Measurements from ENCODE around the gene MTF2.
"Not testable (repeated sequence)": the region's sequence is repeated elsewhere in the genome, so short reads cannot be mapped to it uniquely, and the experiment has no call there.

The MTF2 gene

GRCh38 chr1:93078986-93079654 is at the start of gene MTF2:
MTF2 (plus strand) TSS chr1:93079283; CDS start chr1:93079527, 244 bp downstream.
- peak; percentile 85 for DNase-seq (ENCODE audit: low spot score)

GRCh38 chr1:93029317-93029716 is 49.8 kb upstream of the MTF2 start:
- DNase-seq (ENCODE audit: low spot score) = no peak

- not testable (repeated sequence) for DNase-seq (ENCODE audit: low spot score)
Measured at GRCh38 chr1:93030191-93030590, 48.9 kb upstream of the MTF2 start.

- no peak for DNase-seq (ENCODE audit: low spot score)
Measured at GRCh38 chr1:93031711-93032110, 47.4 kb upstream of the MTF2 start.

GRCh38 chr1:93033029-93033428 is 46.1 kb upstream of the MTF2 start:
- no peak for DNase-seq (ENCODE audit: low spot score)

GRCh38 chr1:93033785-93034184 is 45.3 kb upstream of the MTF2 start:
- DNase-seq (ENCODE audit: low spot score) = no peak

GRCh38 chr1:93034397-93034796 is 44.7 kb upstream of the MTF2 start:
- DNase-seq (ENCODE audit: low spot score) = no peak

GRCh38 chr1:93036672-93037071 is 42.4 kb upstream of the MTF2 start:
- DNase-seq (ENCODE audit: low spot score) = no peak

- no peak for DNase-seq (ENCODE audit: low spot score)
Measured at GRCh38 chr1:93042187-93043056, 36.7 kb upstream of the MTF2 start.

GRCh38 chr1:93043057-93043557 is 36.0 kb upstream of the MTF2 start:
- no peak for DNase-seq (ENCODE audit: low spot score)

GRCh38 chr1:93047618-93048017 is 31.5 kb upstream of the MTF2 start:
- DNase-seq (ENCODE audit: low spot score) = no peak

GRCh38 chr1:93051961-93052360 is 27.1 kb upstream of the MTF2 start:
- no peak for DNase-seq (ENCODE audit: low spot score)

- DNase-seq (ENCODE audit: low spot score) = no peak
Measured at GRCh38 chr1:93056214-93056613, 22.9 kb upstream of the MTF2 start.

- DNase-seq (ENCODE audit: low spot score) = no peak
Measured at GRCh38 chr1:93056649-93057048, 22.4 kb upstream of the MTF2 start.

- peak; percentile 8 for DNase-seq (ENCODE audit: low spot score)
Measured at GRCh38 chr1:93061895-93062792, 16.9 kb upstream of the MTF2 start.

GRCh38 chr1:93076268-93076667 is 2.8 kb upstream of the MTF2 start:
- DNase-seq (ENCODE audit: low spot score) = no peak

GRCh38 chr1:93078203-93078602 is 880 bp upstream of the MTF2 start:
- no peak for DNase-seq (ENCODE audit: low spot score)

GRCh38 chr1:93078638-93078985 is 471 bp upstream of the MTF2 start:
- no peak for DNase-seq (ENCODE audit: low spot score)

GRCh38 chr1:93079685-93080141 is 630 bp downstream of the MTF2 start:
- DNase-seq (ENCODE audit: low spot score) = no peak

- DNase-seq (ENCODE audit: low spot score) = peak; percentile 57
Measured at GRCh38 chr1:93080179-93080823, 1.2 kb downstream of the MTF2 start.

- DNase-seq (ENCODE audit: low spot score) = peak; percentile 69
Measured at GRCh38 chr1:93081716-93082115, 2.6 kb downstream of the MTF2 start.

GRCh38 chr1:93082313-93082712 is 3.2 kb downstream of the MTF2 start:
- DNase-seq (ENCODE audit: low spot score) = no peak
